Endothelial cell of umbilical vein (primary cell): Measurements from ENCODE around the gene INO80C. TPM values are rescaled to one million over a fixed set of nuclear protein-coding genes. Genes with fewer than 3 reads are reported as not detected.

Experiments used
- BruUV-seq: library from RNA; stranded (reverse); fragments of 400-500 nt; replicated peaks from 2 replicates; lab custom pipeline; 2021; lab: Mats Ljungman, UMichigan
- CTCF ChIA-PET: fragments of 300-600, 350-600 bp; sonication (Branson Sonifier 250); formaldehyde crosslinking; loops from one replicate; lab custom pipeline; 2021; ENCODE audit warnings: antibody characterized with exemption, inconsistent platforms; lab: Charles Lee
- POLR2A ChIA-PET: fragments of 300-600, 350-600 bp; sonication (Branson Sonifier 250); formaldehyde crosslinking; loops from one replicate; lab custom pipeline; 2021; ENCODE audit warnings: antibody characterized with exemption, inconsistent platforms; lab: Charles Lee
- DNase-seq: peaks from one replicate; pipeline ENCODE4 v3.0.0-alpha.2; 2011; ENCODE audit warnings: low read depth, low spot score
- FAIRE-seq: peaks from 2 replicates; lab custom pipeline; 2011; peaks lifted over from hg19 to GRCh38; lab: Jason Lieb, UNC
- H2AFZ ChIP-seq: 2 replicates; pipeline ENCODE4 v1.6.0; 2012; ENCODE audit warnings: low read depth, low read length, control low read depth, inconsistent platforms
- H3K27ac ChIP-seq: 2 replicates; pipeline ENCODE4 v1.5.1; 2011; ENCODE audit warnings: low read depth, mild to moderate bottlenecking, control low read depth, low read length, moderate library complexity; ENCODE audit not compliant: insufficient read depth
- H3K27me3 ChIP-seq, 2 experiments: 2 replicates each; pipeline versions ENCODE4 v1.6.0 to v1.6.1; 2011; ENCODE audit warnings: low read length in 2 of 2, mixed read lengths in 1 of 2; ENCODE audit not compliant: control insufficient read depth in 2 of 2, insufficient read depth in 2 of 2
- H3K36me3 ChIP-seq, 2 experiments: 2 replicates in 1 of 2; 3 replicates in 1 of 2; pipeline ENCODE4 v1.5.1; 2011; ENCODE audit warnings: low read length in 2 of 2, mild to moderate bottlenecking in 1 of 2, moderate library complexity in 1 of 2; ENCODE audit not compliant: control insufficient read depth in 2 of 2, insufficient read depth in 2 of 2; ENCODE audit errors: extremely low read depth in 1 of 2
- H3K4me1 ChIP-seq: 3 replicates; pipeline ENCODE4 v1.5.1; 2011; ENCODE audit warnings: mild to moderate bottlenecking, low read length; ENCODE audit not compliant: control insufficient read depth, insufficient read depth; ENCODE audit errors: extremely low read depth
- H3K4me2 ChIP-seq: 2 replicates; pipeline ENCODE4 v1.6.1; 2011; ENCODE audit warnings: low read length, control low read depth, mixed read lengths; ENCODE audit not compliant: insufficient read depth
- H3K4me3 ChIP-seq, 3 experiments: fragments of 200-600 bp in 1 of 3; sonication (generic), shearing (Covaris generic) in 1 of 3; replicated peaks in 1 of 3; 2 replicates each; pipeline ENCODE4 v1.5.1; 2011 to 2016; ENCODE audit warnings: control low read depth in 3 of 3, low read length in 3 of 3, mild to moderate bottlenecking in 2 of 3, inconsistent platforms in 1 of 3, low read depth in 1 of 3, moderate library complexity in 1 of 3; ENCODE audit not compliant: insufficient read depth in 1 of 3
- H3K79me2 ChIP-seq: 2 replicates; pipeline ENCODE4 v1.6.0; 2012; ENCODE audit warnings: low read length, inconsistent platforms; ENCODE audit not compliant: control insufficient read depth, insufficient read depth
- H3K9ac ChIP-seq: replicated peaks from 2 replicates; pipeline ENCODE3; 2011; ENCODE audit warnings: low read length, control low read depth; ENCODE audit not compliant: insufficient read depth; ENCODE audit errors: extremely low read depth
- H3K9me1 ChIP-seq: replicated peaks from 3 replicates; pipeline ENCODE4 v1.6.0; 2011; ENCODE audit warnings: mild to moderate bottlenecking, low read length; ENCODE audit not compliant: control insufficient read depth, insufficient read depth; ENCODE audit errors: extremely low read depth
- H3K9me3 ChIP-seq: replicated peaks from 2 replicates; pipeline ENCODE4 v1.5.1; 2012; ENCODE audit warnings: low read length, inconsistent platforms; ENCODE audit not compliant: control insufficient read depth, insufficient read depth
- H4K20me1 ChIP-seq: replicated peaks from 2 replicates; pipeline ENCODE3; 2011; ENCODE audit warnings: mild to moderate bottlenecking, low read length; ENCODE audit not compliant: control insufficient read depth, insufficient read depth; ENCODE audit errors: extremely low read depth
- CTCF ChIP-seq, 2 donors: IDR thresholded peaks; 1 replicate in 1 of 2; 2 replicates in 1 of 2; pipeline ENCODE4 v1.5.1; 2011; ENCODE audit warnings: low read length in 2 of 2, mild to moderate bottlenecking in 2 of 2, moderate library complexity in 2 of 2, control low read depth in 1 of 2, inconsistent platforms in 1 of 2, low read depth in 1 of 2; ENCODE audit not compliant: insufficient read depth in 1 of 2; ENCODE audit errors: extremely low read depth in 1 of 2
- EZH2 ChIP-seq: IDR thresholded peaks from 2 replicates; pipeline ENCODE4 v1.6.1; 2012; ENCODE audit warnings: borderline replicate concordance, low read depth, mild to moderate bottlenecking, moderate library complexity, low read length, inconsistent platforms; ENCODE audit not compliant: severe bottlenecking
- FOS ChIP-seq: IDR thresholded peaks from 2 replicates; pipeline ENCODE4 v1.6.1; 2011; ENCODE audit warnings: mild to moderate bottlenecking, low read length, moderate library complexity, borderline replicate concordance; ENCODE audit not compliant: insufficient read depth
- GATA2 ChIP-seq: IDR thresholded peaks from 2 replicates; pipeline ENCODE4 v1.7.0; 2011; ENCODE audit warnings: low read depth, mild to moderate bottlenecking, moderate library complexity, mixed read lengths, low read length; ENCODE audit not compliant: insufficient read length, insufficient read depth
- JUN ChIP-seq: IDR thresholded peaks from 2 replicates; pipeline ENCODE4 v1.6.1; 2011; ENCODE audit warnings: borderline replicate concordance, low read depth; ENCODE audit not compliant: insufficient read length, insufficient read depth
- MAX ChIP-seq: IDR thresholded peaks from 2 replicates; pipeline ENCODE4 v1.6.1; 2011; ENCODE audit not compliant: insufficient read depth, insufficient read length
- MYC ChIP-seq: IDR thresholded peaks from one replicate; pipeline ENCODE4 v1.6.1; 2011; ENCODE audit warnings: mild to moderate bottlenecking, low read depth, low read length
- POLR2A ChIP-seq: IDR thresholded peaks from 2 replicates; pipeline ENCODE4 v1.6.1; 2012; ENCODE audit warnings: low read depth, mild to moderate bottlenecking, control low read depth, low read length
- POLR2AphosphoS5 ChIP-seq: IDR thresholded peaks from 2 replicates; pipeline ENCODE4 v1.6.1; 2012; ENCODE audit warnings: low read depth, mild to moderate bottlenecking, control low read depth, low read length, moderate library complexity; ENCODE audit not compliant: insufficient read depth
- dilution Hi-C: fragments of 300-500 bp; cut with MboI; formaldehyde crosslinking; loops from one replicate; pipeline ENCODE4 v1.15.0; 2019; ENCODE audit warnings: low sequenced_read_pairs; ENCODE audit not compliant: extremely low pct_ligation_motif_present
- intact Hi-C: fragments of 100-400 bp; cut with micrococcal nuclease; formaldehyde crosslinking; loops from one replicate; pipeline ENCODE4 v1.10.0; 2022
- polyA plus RNA-seq, 4 experiments: library from polyadenylated mRNA; depleted of rRNA in 3 of 4; stranded (reverse) in 3 of 4; unstranded in 1 of 4; fragments of >200 nt; gene quantifications; 2 replicates each; pipeline versions ENCODE4 v1.2.1 to v1.2.3, GENCODE V29; 2011 to 2012; ENCODE audit warnings: missing spikeins in 1 of 4
- total RNA-seq: library from RNA; stranded (reverse); gene quantifications from 2 replicates; pipeline ENCODE4 v1.2.3, GENCODE V29; 2021

Gene INO80C
- total and polyA plus RNA-seq, 2 donors (not counting 3 experiments of a cell fraction or from before 2014, with no cell fraction given) = 43.4 to 56.0 TPM

GRCh38 chr18:35495536-35496314 is 2.0 kb downstream of the INO80C start:
- DNase-seq (no peak), FAIRE-seq (peak; percentile 15)
- Histone ChIP-seq H3K36me3 (no peaks in the 10 kb centered on the region), H3K27ac (no peak overlapping the region), H3K9me1 (no peaks in the 10 kb centered on the region), H4K20me1 (no peaks in the 10 kb centered on the region), H3K4me1 (peaks cover 36% of the 10 kb centered on the region), H2AFZ (no peak overlapping the region), H3K4me3 (peak overlapping the region in 1 of 3 experiments; percentile 89), H3K9ac (no peak overlapping the region), H3K9me3 (no peaks in the 10 kb centered on the region), H3K4me2 (peak overlapping the region; percentile 100), H3K27me3 (no peaks in the 10 kb centered on the region), H3K79me2 (peaks cover 50% of the 10 kb centered on the region)
- ChIA-PET CTCF (interaction anchor here (1.6 to 2.1 kb wide), 2 partner anchors 7 to 109 kb away, joined by 4 to 7 read pairs; no protein-coding TSS in a partner anchor), POLR2A (interaction anchor here (0.6 kb wide), 1 partner anchor 17 kb away, joined by 3 read pairs; no protein-coding TSS in a partner anchor)
- no TSS peak for BruUV-seq
- dilution Hi-C loops = no loop called here
- intact Hi-C loops = loop anchor here (2.0 to 10.0 kb wide), 3 partner anchors 17 to 263 kb away; no protein-coding TSS in a partner anchor
- TF ChIP-seq MAX (no peak), MYC (no peak), POLR2AphosphoS5 (no peak), FOS (no peak), POLR2A (no peak), GATA2 (no peak), JUN (no peak), CTCF (IDR thresholded peaks at IDR 0.05; ENCODE audit: extremely low read depth in 1 of 2, insufficient read depth in 1 of 2, low read depth in 1 of 2, low read length in 2 of 2) (no peak), EZH2 (no peak)
